ENCODE results near the gene NBPF6.
"Not testable (repeated sequence)": the region's sequence is repeated elsewhere in the genome, so short reads cannot be mapped to it uniquely, and the experiment has no call there.

NBPF6 gene

GRCh38 chr1:108450043-108450442 lies at the start of gene NBPF6:
TSS of gene NBPF6 (plus strand) at chr1:108450343. CDS start at chr1:108450602, 259 bp downstream.
- DNase-seq, result not testable (repeated sequence)

- DNase-seq, result not testable (repeated sequence)
Measured at GRCh38 chr1:108411098-108411833, 38.9 kb upstream of the NBPF6 start.

- DNase-seq, result not testable (repeated sequence)
Measured at GRCh38 chr1:108420129-108420528, 30.0 kb upstream of the NBPF6 start.

- not testable (repeated sequence) for DNase-seq
Measured at GRCh38 chr1:108421061-108421916, 28.9 kb upstream of the NBPF6 start.

GRCh38 chr1:108426877-108427276 lies 23.3 kb upstream of the NBPF6 start:
- not testable (repeated sequence) for DNase-seq

- not testable (repeated sequence) for DNase-seq
Measured at GRCh38 chr1:108432002-108432401, 18.1 kb upstream of the NBPF6 start.

- not testable (repeated sequence) for DNase-seq
Measured at GRCh38 chr1:108433404-108433803, 16.7 kb upstream of the NBPF6 start.

GRCh38 chr1:108438536-108438935 lies 11.6 kb upstream of the NBPF6 start:
- not testable (repeated sequence) for DNase-seq

GRCh38 chr1:108454521-108454920 lies 4.4 kb downstream of the NBPF6 start:
- DNase-seq, result not testable (repeated sequence)

GRCh38 chr1:108458661-108459060 lies 8.5 kb downstream of the NBPF6 start:
- not testable (repeated sequence) for DNase-seq

- not testable (repeated sequence) for DNase-seq
Measured at GRCh38 chr1:108461758-108462157, 11.6 kb downstream of the NBPF6 start.

GRCh38 chr1:108463962-108464361 lies 13.8 kb downstream of the NBPF6 start:
- DNase-seq, result not testable (repeated sequence)

- DNase-seq, result not testable (repeated sequence)
Measured at GRCh38 chr1:108466166-108466565, 16.0 kb downstream of the NBPF6 start.

GRCh38 chr1:108467155-108467554 lies 17.0 kb downstream of the NBPF6 start:
- DNase-seq, result not testable (repeated sequence)

GRCh38 chr1:108470750-108471149 lies 20.6 kb downstream of the NBPF6 start:
- not testable (repeated sequence) for DNase-seq

GRCh38 chr1:108474516-108474915 lies 24.4 kb downstream of the NBPF6 start:
- DNase-seq, result not testable (repeated sequence)

- no peak for DNase-seq
Measured at GRCh38 chr1:108478429-108479015, 28.4 kb downstream of the NBPF6 start.

GRCh38 chr1:108482708-108483107 lies 32.6 kb downstream of the NBPF6 start:
- DNase-seq, result no peak

- not testable (repeated sequence) for DNase-seq
Measured at GRCh38 chr1:108485990-108486389, 35.8 kb downstream of the NBPF6 start.

- DNase-seq, result not testable (repeated sequence)
Measured at GRCh38 chr1:108486707-108487106, 36.6 kb downstream of the NBPF6 start.

- DNase-seq, result not testable (repeated sequence)
Measured at GRCh38 chr1:108495008-108495407, 44.9 kb downstream of the NBPF6 start.

- DNase-seq, result not testable (repeated sequence)
Measured at GRCh38 chr1:108496856-108497255, 46.7 kb downstream of the NBPF6 start.

- DNase-seq, result no peak
Measured at GRCh38 chr1:108502138-108502537, 52.0 kb downstream of the NBPF6 start.
